CD4-positive, alpha-beta memory T cell (primary cell): ENCODE data around the gene RS1. TPM values are rescaled to one million over a fixed set of nuclear protein-coding genes. Genes with fewer than 3 reads are reported as not detected.

Experiments
- CTCF ChIA-PET: fragments of 350-600 bp; sonication (Branson Sonifier 250); formaldehyde crosslinking; loops from one replicate; lab custom pipeline; 2021; ENCODE audit warnings: inconsistent platforms; ENCODE audit not compliant: partially characterized antibody; lab: Charles Lee
- POLR2A ChIA-PET: fragments of 350-600 bp; sonication (Branson Sonifier 250); formaldehyde crosslinking; loops from one replicate; lab custom pipeline; 2021; ENCODE audit not compliant: partially characterized antibody; lab: Charles Lee
- DNase-seq, 5 donors: peaks; one replicate each; pipeline versions ENCODE4 v3.0.0 to v3.0.0-alpha.2; 2020 to 2022; ENCODE audit warnings: mixed read lengths in 1 of 5
- H3K27ac ChIP-seq: one replicate; pipeline ENCODE4 v1.7.0; 2013; ENCODE audit warnings: low read depth, low read length
- H3K27me3 ChIP-seq: 2 replicates; pipeline ENCODE4 v1.7.0; 2013; ENCODE audit warnings: mild to moderate bottlenecking, low read length, moderate library complexity; ENCODE audit not compliant: insufficient read depth
- H3K36me3 ChIP-seq: 2 replicates; pipeline ENCODE4 v1.7.0; 2013; ENCODE audit warnings: mild to moderate bottlenecking, low read length, moderate library complexity; ENCODE audit not compliant: insufficient read depth
- H3K4me1 ChIP-seq: 2 replicates; pipeline ENCODE4 v1.7.0; 2013; ENCODE audit warnings: mild to moderate bottlenecking, low read length, moderate library complexity; ENCODE audit not compliant: insufficient read depth
- H3K4me3 ChIP-seq, 2 donors: one replicate each; pipeline ENCODE4 v1.7.0; 2013; ENCODE audit warnings: low read length in 2 of 2, mild to moderate bottlenecking in 1 of 2
- H3K9me3 ChIP-seq, 2 donors: one replicate each; pipeline ENCODE4 v1.7.0; 2013; ENCODE audit warnings: low read length in 2 of 2, control low read depth in 1 of 2; ENCODE audit not compliant: control insufficient read depth in 1 of 2
- H3K27ac Mint-ChIP-seq, 7 donors: one replicate each; pipeline ENCODE4 v1.8.0; 2020 to 2021; ENCODE audit warnings: mixed read lengths in 7 of 7, mild to moderate bottlenecking in 6 of 7, inconsistent platforms in 3 of 7, moderate library complexity in 3 of 7
- H3K27me3 Mint-ChIP-seq, 2 donors: one replicate each; pipeline ENCODE4 v1.8.0; 2020 to 2021; ENCODE audit warnings: mixed read lengths in 2 of 2
- H3K36me3 Mint-ChIP-seq, 2 donors: one replicate each; pipeline ENCODE4 v1.8.0; 2020 to 2021; ENCODE audit warnings: mixed read lengths in 2 of 2, inconsistent platforms in 1 of 2, mild to moderate bottlenecking in 1 of 2
- H3K4me1 Mint-ChIP-seq, 4 donors: one replicate each; pipeline ENCODE4 v1.8.0; 2020 to 2021; ENCODE audit warnings: mixed read lengths in 4 of 4, mild to moderate bottlenecking in 1 of 4
- H3K4me3 Mint-ChIP-seq, 8 donors: one replicate each; pipeline ENCODE4 v1.8.0; 2020 to 2021; ENCODE audit warnings: mixed read lengths in 8 of 8, mild to moderate bottlenecking in 7 of 8, moderate library complexity in 6 of 8, inconsistent platforms in 3 of 8
- H3K9me3 Mint-ChIP-seq, 8 donors: one replicate each; pipeline ENCODE4 v1.8.0; 2020 to 2021; ENCODE audit warnings: mixed read lengths in 8 of 8, mild to moderate bottlenecking in 5 of 8, inconsistent platforms in 3 of 8, moderate library complexity in 1 of 8
- intact Hi-C: fragments of 100-400 bp; cut with micrococcal nuclease; formaldehyde crosslinking; loops from one replicate; pipeline ENCODE4 v1.15.1; 2023
- polyA plus RNA-seq, 2 donors: library from polyadenylated mRNA; unstranded; fragments of 300-500 nt; fragmentation: Illumina TruSeq; gene quantifications; one replicate each; pipeline ENCODE4 v1.2.3, GENCODE V29; 2021
- total RNA-seq, 2 experiments: library from RNA; stranded (reverse); gene quantifications; one replicate each; pipeline ENCODE4 v1.2.3, GENCODE V29; 2021

Gene RS1
- total and polyA plus RNA-seq, 4 experiments from 2014 or later, result not detected

DNA sequence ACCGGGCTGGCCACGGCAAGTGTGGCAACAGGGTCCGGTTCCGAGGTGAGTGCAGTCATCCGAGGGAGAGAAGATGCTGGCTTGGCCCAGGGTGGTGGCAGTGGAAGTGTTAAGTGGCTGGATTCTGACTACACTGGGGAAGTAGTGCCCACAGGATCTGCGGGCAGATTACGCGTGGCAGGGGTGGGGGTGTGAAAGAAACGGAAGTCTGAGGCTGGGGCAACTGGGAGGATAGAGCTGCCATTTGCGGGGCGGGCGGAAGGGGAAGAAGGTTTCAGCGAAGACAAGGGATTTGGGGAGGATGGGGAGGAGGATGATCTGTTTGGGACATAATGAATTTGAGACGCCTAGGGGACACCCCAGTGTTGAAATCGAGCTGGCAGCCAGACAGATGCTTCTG lies 5.3 kb downstream of the RS1 start:
- no peak for DNase-seq
- Histone ChIP-seq H3K36me3 (no peaks in the 10 kb centered on the region), H3K9me3 (no peaks in the 10 kb centered on the region), H3K27me3 (no peaks in the 10 kb centered on the region), H3K27ac (no peak overlapping the region), H3K4me1 (no peaks in the 10 kb centered on the region), H3K4me3 (no peak overlapping the region)
- POLR2A ChIA-PET, result no interaction called here
- Mint-ChIP-seq H3K27me3 (peaks cover 2 to 3% of the 10 kb centered on the region in 2 donors), H3K36me3 (no peaks in the 10 kb centered on the region), H3K4me3 (no peak overlapping the region), H3K27ac (no peak overlapping the region), H3K9me3 (peaks cover 0 to 4% (median 0%) of the 10 kb centered on the region in 8 donors), H3K4me1 (peaks cover 2 to 7% (median 4%) of the 10 kb centered on the region in 4 donors)
- intact Hi-C loops, result no loop called here
- CTCF ChIA-PET, result no interaction called here

DNA sequence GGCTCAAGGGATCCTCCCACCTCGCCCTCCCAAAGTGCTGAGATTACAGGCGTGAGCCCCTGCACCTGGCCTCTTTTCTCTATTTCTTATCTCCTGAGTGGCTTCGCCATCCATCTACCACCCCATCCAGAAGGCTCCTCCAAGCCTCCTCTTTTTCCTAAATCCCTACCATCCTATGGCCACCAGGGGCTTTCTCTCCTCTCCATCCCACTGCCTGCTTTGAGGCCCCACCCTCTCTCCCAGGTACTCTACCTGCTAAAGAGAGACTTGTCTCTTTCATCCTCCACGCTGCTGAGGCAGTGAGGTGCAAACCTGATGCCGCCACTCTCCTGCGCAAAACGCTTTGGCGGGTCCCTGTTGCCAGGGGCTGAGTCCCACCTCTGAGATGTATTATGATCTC lies 7.0 kb downstream of the RS1 start:
- POLR2A ChIA-PET, result no interaction called here
- H3K4me1 Mint-ChIP-seq, result peaks cover 2 to 7% (median 4%) of the 10 kb centered on the region in 4 donors
- peaks cover 0 to 4% (median 0%) of the 10 kb centered on the region in 8 donors for H3K9me3 Mint-ChIP-seq

GRCh38 chrX:18661273-18661672 lies 10.6 kb downstream of the RS1 start:
- ChIA-PET POLR2A (no interaction called here), CTCF (interaction anchor here (0.6 kb wide), 1 partner anchor 361 kb away, joined by 3 read pairs; no protein-coding TSS in a partner anchor)
- Mint-ChIP-seq H3K27ac (no peak overlapping the region), H3K36me3 (no peaks in the 10 kb centered on the region), H3K4me3 (no peak overlapping the region), H3K9me3 (peaks cover 0 to 4% (median 0%) of the 10 kb centered on the region in 8 donors), H3K4me1 (no peaks in the 10 kb centered on the region), H3K27me3 (peaks cover 2 to 3% of the 10 kb centered on the region in 2 donors)
- intact Hi-C loops, result no loop called here
- H3K27ac ChIP-seq, result no peak overlapping the region
- no peak overlapping the region for H3K4me3 ChIP-seq
- no peak for DNase-seq
- no peaks in the 10 kb centered on the region for H3K9me3 ChIP-seq
- no peaks in the 10 kb centered on the region for H3K36me3 ChIP-seq
- no peaks in the 10 kb centered on the region for H3K4me1 ChIP-seq
- H3K27me3 ChIP-seq, result no peaks in the 10 kb centered on the region

More for the DNA sequence above, 7.0 kb downstream of the RS1 start:
- no peaks in the 10 kb centered on the region for H3K36me3 ChIP-seq
- no peak for DNase-seq
- intact Hi-C loops, result no loop called here
- CTCF ChIA-PET, result no interaction called here
- H3K4me1 ChIP-seq, result no peaks in the 10 kb centered on the region
- H3K27ac Mint-ChIP-seq, result no peak overlapping the region
- no peak overlapping the region for H3K27ac ChIP-seq
- peaks cover 2 to 3% of the 10 kb centered on the region in 2 donors for H3K27me3 Mint-ChIP-seq
- no peaks in the 10 kb centered on the region for H3K27me3 ChIP-seq
- H3K9me3 ChIP-seq, result no peaks in the 10 kb centered on the region
- no peak overlapping the region for H3K4me3 Mint-ChIP-seq
- H3K4me3 ChIP-seq, result no peak overlapping the region
- no peaks in the 10 kb centered on the region for H3K36me3 Mint-ChIP-seq

GRCh38 chrX:18654875-18655836 lies 16.8 kb downstream of the RS1 start:
- ChIA-PET POLR2A (no interaction called here), CTCF (no interaction called here)
- Histone ChIP-seq H3K27me3 (no peaks in the 10 kb centered on the region), H3K36me3 (no peaks in the 10 kb centered on the region), H3K9me3 (no peaks in the 10 kb centered on the region), H3K27ac (no peak overlapping the region), H3K4me1 (no peaks in the 10 kb centered on the region), H3K4me3 (no peak overlapping the region)
- Mint-ChIP-seq H3K4me3 (no peak overlapping the region), H3K4me1 (no peaks in the 10 kb centered on the region), H3K9me3 (no peaks in the 10 kb centered on the region), H3K36me3 (no peaks in the 10 kb centered on the region), H3K27ac (no peak overlapping the region), H3K27me3 (no peaks in the 10 kb centered on the region)
- intact Hi-C loops, result no loop called here
- DNase-seq, result no peak

DNA sequence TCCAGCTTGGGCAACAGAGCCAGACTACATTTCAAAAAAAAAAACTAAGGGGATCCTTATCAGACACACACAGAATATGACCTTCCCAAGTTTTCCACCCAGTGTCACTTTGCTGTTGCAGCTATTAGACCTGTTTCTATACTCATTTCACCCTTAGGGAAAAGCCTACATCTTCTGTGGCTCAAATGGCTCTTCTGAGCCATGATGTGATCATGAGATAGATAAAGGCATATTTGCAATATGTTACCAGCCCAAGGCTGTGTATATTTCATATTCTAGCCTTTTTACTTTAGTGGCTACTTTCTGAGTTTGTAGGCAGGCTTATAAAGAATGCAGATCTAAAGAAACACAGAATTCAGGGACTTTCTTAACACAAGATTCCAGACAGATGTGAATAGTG lies 19.3 kb downstream of the RS1 start:
- Histone ChIP-seq H3K36me3 (no peaks in the 10 kb centered on the region), H3K27ac (no peak overlapping the region), H3K9me3 (no peaks in the 10 kb centered on the region), H3K4me1 (no peaks in the 10 kb centered on the region), H3K27me3 (no peaks in the 10 kb centered on the region), H3K4me3 (no peak overlapping the region)
- intact Hi-C loops, result no loop called here
- Mint-ChIP-seq H3K9me3 (peaks cover 0 to 2% (median 0%) of the 10 kb centered on the region in 8 donors), H3K4me1 (no peaks in the 10 kb centered on the region), H3K36me3 (no peaks in the 10 kb centered on the region), H3K4me3 (no peak overlapping the region), H3K27ac (no peak overlapping the region), H3K27me3 (no peaks in the 10 kb centered on the region)
- CTCF ChIA-PET, result no interaction called here
- no peak for DNase-seq
- POLR2A ChIA-PET, result no interaction called here

DNA sequence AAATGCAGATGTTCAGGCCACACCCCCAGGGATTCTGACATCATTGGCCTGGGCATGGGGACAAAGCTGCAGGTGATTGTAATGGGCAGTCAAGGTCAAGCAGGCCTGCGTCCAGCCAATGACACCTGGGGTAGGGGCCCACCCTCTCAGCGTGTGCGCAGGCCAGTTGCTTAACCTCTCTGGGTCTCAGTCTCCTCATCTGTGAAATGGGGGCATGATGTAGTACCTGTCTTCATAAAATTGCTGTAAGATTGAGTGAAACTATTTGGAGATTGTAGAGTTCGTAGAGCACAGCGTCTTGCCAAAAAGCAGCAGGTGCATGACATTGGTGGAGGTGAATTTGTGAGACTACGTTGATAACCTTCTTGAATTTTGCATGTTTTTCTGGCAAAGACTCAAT lies 21.2 kb downstream of the RS1 start:
- H3K4me1 ChIP-seq, result no peaks in the 10 kb centered on the region
- POLR2A ChIA-PET, result no interaction called here
- H3K36me3 Mint-ChIP-seq, result no peaks in the 10 kb centered on the region
- H3K27ac Mint-ChIP-seq, result no peak overlapping the region
- no peak for DNase-seq
- no peaks in the 10 kb centered on the region for H3K9me3 ChIP-seq
- no peak overlapping the region for H3K4me3 ChIP-seq
- intact Hi-C loops, result no loop called here
- H3K27ac ChIP-seq, result no peak overlapping the region
- H3K36me3 ChIP-seq, result no peaks in the 10 kb centered on the region
- CTCF ChIA-PET, result no interaction called here
- H3K9me3 Mint-ChIP-seq, result peaks cover 0 to 3% (median 0%) of the 10 kb centered on the region in 8 donors
- H3K4me1 Mint-ChIP-seq, result no peaks in the 10 kb centered on the region
- H3K4me3 Mint-ChIP-seq, result no peak overlapping the region
- no peaks in the 10 kb centered on the region for H3K27me3 Mint-ChIP-seq
- no peaks in the 10 kb centered on the region for H3K27me3 ChIP-seq

- no peaks in the 10 kb centered on the region for H3K36me3 ChIP-seq
- no peaks in the 10 kb centered on the region for H3K36me3 Mint-ChIP-seq
- no peaks in the 10 kb centered on the region for H3K9me3 ChIP-seq
- H3K27me3 ChIP-seq, result no peaks in the 10 kb centered on the region
- ChIA-PET CTCF (no interaction called here), POLR2A (no interaction called here)
- H3K4me1 Mint-ChIP-seq, result no peaks in the 10 kb centered on the region
- no peak overlapping the region for H3K4me3 Mint-ChIP-seq
- intact Hi-C loops, result no loop called here
- H3K4me3 ChIP-seq, result no peak overlapping the region
- DNase-seq, result no peak
- H3K27ac Mint-ChIP-seq, result peak overlapping the region in 1 of 7 donors; percentile 31
- H3K9me3 Mint-ChIP-seq, result peaks cover 0 to 3% (median 0%) of the 10 kb centered on the region in 8 donors
- no peak overlapping the region for H3K27ac ChIP-seq
- H3K27me3 Mint-ChIP-seq, result no peaks in the 10 kb centered on the region
- no peaks in the 10 kb centered on the region for H3K4me1 ChIP-seq
These were observed 22.4 kb downstream of the RS1 start for GRCh38 chrX:18649498-18649951.
